Stomach (tissue), 9 donors: ENCODE results near the gene PSRC1. TPM values are rescaled to one million over a fixed set of nuclear protein-coding genes. Genes with fewer than 3 reads are reported as not detected.

Source experiments
- DNase-seq, 2 donors: peaks; one replicate each; pipeline versions ENCODE4 v3.0.0 to v3.0.0-alpha.2; 2013 to 2019
- H3K27ac ChIP-seq, 5 donors: fragments of 200-600 bp in 4 of 5; sonication (generic) in 4 of 5; one replicate each; pipeline ENCODE4 v1.5.1; 2013 to 2019; ENCODE audit warnings: mild to moderate bottlenecking in 1 of 5, moderate library complexity in 1 of 5
- H3K27me3 ChIP-seq, 3 donors: fragments of 200-600 bp; sonication (generic); one replicate each; pipeline ENCODE4 v1.5.1; 2017 to 2019; ENCODE audit warnings: mixed run types in 1 of 3
- H3K36me3 ChIP-seq, 4 donors: fragments of 200-600 bp; sonication (generic); 1 replicate in 3 of 4; 2 replicates in 1 of 4; pipeline ENCODE4 v1.5.1; 2016 to 2019
- H3K4me1 ChIP-seq, 4 donors: fragments of 200-600 bp; sonication (generic); one replicate each; pipeline ENCODE4 v1.5.1; 2016 to 2019
- H3K4me3 ChIP-seq, 4 donors: fragments of 200-600 bp; sonication (generic) in 3 of 4; one replicate each; pipeline ENCODE4 v1.5.1; 2016 to 2019; ENCODE audit warnings: mild to moderate bottlenecking in 1 of 4
- H3K9me3 ChIP-seq, 4 donors: fragments of 200-600 bp; sonication (generic); one replicate each; pipeline ENCODE4 v1.5.1; 2016 to 2019
- CTCF ChIP-seq, 7 experiments: fragments of 450-650 bp in 4 of 7; fragments of 200-600 bp in 3 of 7; sonication (generic) in 3 of 7; IDR thresholded peaks; one replicate each; pipeline ENCODE4 v1.5.1; 2016 to 2019; ENCODE audit warnings: antibody characterized with exemption in 7 of 7, control low read depth in 2 of 7, mild to moderate bottlenecking in 1 of 7
- EP300 ChIP-seq: sonication (generic); formaldehyde crosslinking; IDR thresholded peaks from one replicate; pipeline ENCODE4 v1.6.1; 2017; ENCODE audit warnings: antibody characterized with exemption
- POLR2A ChIP-seq, 4 donors: fragments of 450-650 bp; IDR thresholded peaks; one replicate each; pipeline ENCODE4 v1.6.1; 2016; ENCODE audit warnings: antibody characterized with exemption in 4 of 4, control low read depth in 2 of 4, mild to moderate bottlenecking in 1 of 4, moderate library complexity in 1 of 4
- POLR2AphosphoS5 ChIP-seq, 3 donors: sonication (generic); formaldehyde crosslinking; IDR thresholded peaks; one replicate each; pipeline ENCODE4 v1.6.1; 2016; ENCODE audit warnings: antibody characterized with exemption in 3 of 3
- WGBS, 5 donors: extraction: QIAGEN DNeasy Blood & Tissue Kit in 3 of 5; methylation state at CpG; one replicate each; pipeline versions ENCODE4 v1.1.5 to v1.1.7; 2013 to 2018; 5-methylcytosine and 5-hydroxymethylcytosine counted together
- intact Hi-C: fragments of 100-400 bp; cut with DNase I; formaldehyde crosslinking; loops from one replicate; pipeline ENCODE4 v1.15.1; 2023; ENCODE audit warnings: low total_unique reads
- polyA plus RNA-seq, 3 donors: library from polyadenylated mRNA; stranded (reverse); fragments of 200-250 nt; gene quantifications; one replicate each; pipeline ENCODE4 v1.2.3, GENCODE V29; 2013
- total RNA-seq, 5 donors: library from RNA; depleted of rRNA; stranded (reverse); fragments of >200 nt; gene quantifications; one replicate each; pipeline versions ENCODE4 v1.1.0 to v1.2.3, GENCODE V29; 2014 to 2016
- donor health status: healthy with polysubstance abuse.
- donor health status: Bipolar disorder and iron deficiency.
- donor health status: healthy.

Gene PSRC1
- total and polyA plus RNA-seq, 8 donors = 0.29 to 18.7 (median 3.6) TPM; not detected in 1

- no peak for DNase-seq
- Histone ChIP-seq H3K9me3 (no peaks in the 10 kb centered on the region), H3K4me3 (no peak overlapping the region), H3K27ac (peak overlapping the region in 3 of 5 donors; percentile 24 to 80 (median 54)), H3K27me3 (peaks cover 0 to 12% (median 5%) of the 10 kb centered on the region in 3 donors), H3K36me3 (peaks cover 0 to 20% (median 10%) of the 10 kb centered on the region in 4 donors), H3K4me1 (peaks cover 18 to 45% (median 37%) of the 10 kb centered on the region in 4 donors)
- TF ChIP-seq EP300 (no peak), CTCF (IDR thresholded peaks at IDR 0.05) (no peak), POLR2A (IDR thresholded peaks at IDR 0.05) (no peak)
- intact Hi-C loops = no loop called here
- WGBS, 5 donors = 63 to 79% (median 68%) methylated on average over 7 of the region's 7 CpGs
Measured at GRCh38 chr1:109254621-109255096, 28.3 kb downstream of the PSRC1 start.

GRCh38 chr1:109253803-109254620 lies 28.9 kb downstream of the PSRC1 start:
- Histone ChIP-seq H3K9me3 (no peaks in the 10 kb centered on the region), H3K36me3 (peaks cover 0 to 13% (median 7%) of the 10 kb centered on the region in 4 donors), H3K4me1 (peaks cover 20 to 48% (median 38%) of the 10 kb centered on the region in 4 donors), H3K27ac (peak overlapping the region; percentile 7 to 80 (median 68)), H3K4me3 (peak overlapping the region; percentile 1 to 11 (median 2)), H3K27me3 (peaks cover 0 to 13% (median 5%) of the 10 kb centered on the region in 3 donors)
- DNase-seq = peak in 1 of 2 donors; percentile 72
- 28 to 38% (median 32%) methylated on average over 8 to 9 of the region's 9 CpGs for WGBS, 5 donors
- TF ChIP-seq EP300 (no peak), POLR2AphosphoS5 (IDR thresholded peaks at IDR 0.05) (no peak), CTCF (IDR thresholded peaks at IDR 0.05) (no peak), POLR2A (IDR thresholded peaks at IDR 0.05) (no peak)
- intact Hi-C loops = no loop called here

- intact Hi-C loops = no loop called here
- H3K27me3 ChIP-seq = peaks cover 0 to 13% (median 5%) of the 10 kb centered on the region in 3 donors
- DNase-seq = peak in 1 of 2 donors; percentile 89
- peaks cover 0 to 5% (median under 1%) of the 10 kb centered on the region in 4 donors for H3K36me3 ChIP-seq
- H3K4me3 ChIP-seq = peak overlapping the region in 3 of 4 donors; percentile 1 to 11 (median 2)
- no peak for TF ChIP-seq POLR2A (IDR thresholded peaks at IDR 0.05)
- no peak for TF ChIP-seq EP300
- TF ChIP-seq POLR2AphosphoS5 (IDR thresholded peaks at IDR 0.05) = no peak
- TF ChIP-seq CTCF (IDR thresholded peaks at IDR 0.05) = no peak
- no peaks in the 10 kb centered on the region for H3K9me3 ChIP-seq
- peaks cover 22 to 53% (median 40%) of the 10 kb centered on the region in 4 donors for H3K4me1 ChIP-seq
- WGBS, 5 donors = 74 to 83% (median 80%) methylated on average over 24 to 33 of the region's 33 CpGs
- H3K27ac ChIP-seq = peak overlapping the region in 4 of 5 donors; percentile 54 to 80 (median 68)
Measured at GRCh38 chr1:109252893-109253802, 29.8 kb downstream of the PSRC1 start.
